ENCODE data around the gene BEST4. TPM values are rescaled to one million over a fixed set of nuclear protein-coding genes. Genes with fewer than 3 reads are reported as not detected.

Gene BEST4
- total and polyA plus RNA-seq, 2 of the 13 experiments (the other 11 are each of a cell fraction or from before 2014, with no cell fraction given): 0.77 to 1.4 TPM

- TF ChIP-seq ZGPAT (CRISPR knock-in tag; IDR thresholded peaks at IDR 0.05): peak; percentile 11; the same call in 1 of the 2 replicates
- TF ChIP-seq HOXA5 (CRISPR knock-in tag; IDR thresholded peaks at IDR 0.05): peak; percentile 53; the same call in 1 of the 2 replicates
- TF ChIP-seq, protein P1, sequence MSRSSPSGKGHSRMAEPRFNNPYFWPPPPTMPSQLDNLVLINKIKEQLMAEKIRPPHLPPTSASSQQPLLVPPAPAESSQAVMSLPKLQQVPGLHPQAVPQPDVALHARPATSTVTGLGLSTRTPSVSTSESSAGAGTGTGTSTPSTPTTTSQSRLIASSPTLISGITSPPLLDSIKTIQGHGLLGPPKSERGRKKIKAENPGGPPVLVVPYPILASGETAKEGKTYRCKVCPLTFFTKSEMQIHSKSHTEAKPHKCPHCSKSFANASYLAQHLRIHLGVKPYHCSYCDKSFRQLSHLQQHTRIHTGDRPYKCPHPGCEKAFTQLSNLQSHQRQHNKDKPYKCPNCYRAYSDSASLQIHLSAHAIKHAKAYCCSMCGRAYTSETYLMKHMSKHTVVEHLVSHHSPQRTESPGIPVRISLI (CRISPR knock-in tag; IDR thresholded peaks at IDR 0.05; ENCODE audit: borderline replicate concordance): no peak
- TF ChIP-seq MEF2D (CRISPR knock-in tag; IDR thresholded peaks at IDR 0.05): no peak
- no peak for TF ChIP-seq ZNF432 (CRISPR knock-in tag; IDR thresholded peaks at IDR 0.05; ENCODE audit: borderline replicate concordance)
- TF ChIP-seq POLR2G (IDR thresholded peaks at IDR 0.05; ENCODE audit: low read depth, low read length): peak; percentile 52
- TF ChIP-seq ZNF232 (CRISPR knock-in tag; IDR thresholded peaks at IDR 0.05; ENCODE audit: borderline replicate concordance): no peak; the same call in 1 of the 2 replicates
- TF ChIP-seq SNAPC2 (CRISPR knock-in tag; IDR thresholded peaks at IDR 0.05): peak; percentile 4; the same call in 1 of the 2 replicates
- 0 out of 2 replicates have a peak, but pooled peaks have one; percentile 46 for TF ChIP-seq THRA (CRISPR knock-in tag; IDR thresholded peaks at IDR 0.05; ENCODE audit: borderline replicate concordance)
- TF ChIP-seq ZKSCAN5 (CRISPR knock-in tag; IDR thresholded peaks at IDR 0.05): no peak
- TF ChIP-seq RFX5 (IDR thresholded peaks at IDR 0.05; ENCODE audit: low read depth, low read length): peak; percentile 23
- TF ChIP-seq PHF5A (CRISPR knock-in tag; IDR thresholded peaks at IDR 0.05; ENCODE audit: low read depth, unreplicated experiment): peak; percentile 17
- no peak; the same call in 1 of the 2 replicates for TF ChIP-seq NCOA1 (CRISPR knock-in tag; IDR thresholded peaks at IDR 0.05)
- peak; percentile 45 for TF ChIP-seq ZEB1 (IDR thresholded peaks at IDR 0.05; ENCODE audit: insufficient replicate concordance, low read depth)
- TF ChIP-seq ZBTB7A (CRISPR knock-in tag; IDR thresholded peaks at IDR 0.05): peak; percentile 80
- TF ChIP-seq ELF3 (CRISPR knock-in tag; IDR thresholded peaks at IDR 0.05): no peak
- 0 out of 2 replicates have a peak, but pooled peaks have one; percentile 5 for TF ChIP-seq FOXO1 (CRISPR knock-in tag; IDR thresholded peaks at IDR 0.05)
- no peak for TF ChIP-seq NFE2 (CRISPR knock-in tag; IDR thresholded peaks at IDR 0.05)
- peak; percentile 1; the same call in 1 of the 2 replicates for TF ChIP-seq TGIF2 (CRISPR knock-in tag; IDR thresholded peaks at IDR 0.05)
- no peak for TF ChIP-seq ZNF614 (CRISPR knock-in tag; IDR thresholded peaks at IDR 0.05; ENCODE audit: borderline replicate concordance)
- TF ChIP-seq, protein P2, sequence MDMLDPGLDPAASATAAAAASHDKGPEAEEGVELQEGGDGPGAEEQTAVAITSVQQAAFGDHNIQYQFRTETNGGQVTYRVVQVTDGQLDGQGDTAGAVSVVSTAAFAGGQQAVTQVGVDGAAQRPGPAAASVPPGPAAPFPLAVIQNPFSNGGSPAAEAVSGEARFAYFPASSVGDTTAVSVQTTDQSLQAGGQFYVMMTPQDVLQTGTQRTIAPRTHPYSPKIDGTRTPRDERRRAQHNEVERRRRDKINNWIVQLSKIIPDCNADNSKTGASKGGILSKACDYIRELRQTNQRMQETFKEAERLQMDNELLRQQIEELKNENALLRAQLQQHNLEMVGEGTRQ (IDR thresholded peaks at IDR 0.05; ENCODE audit: low read depth, low read length): no peak
- TF ChIP-seq, protein P2 (CRISPR knock-in tag; IDR thresholded peaks at IDR 0.05; ENCODE audit: borderline replicate concordance): no peak
- TF ChIP-seq XRCC5 (optimal IDR thresholded peaks at IDR 0.05; ENCODE audit: low read length): peak; percentile 10
- 0 out of 2 replicates have a peak, but pooled peaks have one; percentile 25 for TF ChIP-seq ZNF24 (IDR thresholded peaks at IDR 0.05)
Measured at GRCh38 chr1:44808063-44808937, 20.3 kb upstream of the BEST4 start, which contains the start of gene BTBD19 (continued).

Data from HepG2 (cell line).